ENCODE data around the gene SLC38A2.
A peak's percentile ranks its signal among the peaks of the same experiment; 100 is the strongest.

The SLC38A2 gene

DNA sequence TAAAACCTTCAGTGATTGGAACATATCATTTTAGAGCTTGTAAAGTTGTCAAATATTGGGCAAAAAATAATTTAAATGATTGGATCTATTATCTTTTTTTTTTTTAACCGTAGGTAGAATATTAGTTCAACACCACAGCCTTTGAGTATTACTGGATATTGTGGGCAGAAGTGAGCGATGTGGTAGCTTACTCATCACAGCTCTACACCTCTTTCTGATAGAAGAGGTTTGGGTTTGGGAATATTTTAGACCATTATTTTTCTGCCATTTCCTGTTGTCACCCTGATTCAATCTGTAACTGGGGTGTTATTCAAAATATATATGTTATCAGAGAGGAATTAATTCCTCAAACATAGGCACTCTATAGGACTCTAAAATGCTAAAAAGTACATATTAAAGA lies 34.8 kb upstream of the SLC38A2 start:
- Histone ChIP-seq H4K20me1 (ENCODE audit: insufficient read depth, low read length) (no peaks in the 10 kb centered on the region), H3K4me2 (ENCODE audit: insufficient read depth, low read length) (no peak overlapping the region), H3K79me2 (ENCODE audit: insufficient read depth, low read length) (no peaks in the 10 kb centered on the region), H3K9me3 (ENCODE audit: insufficient read depth, low read length, severe bottlenecking) (no peaks in the 10 kb centered on the region), H2AFZ (ENCODE audit: low read depth, low read length) (no peak overlapping the region), H3K4me1 (ENCODE audit: insufficient read depth, low read length) (peaks cover 32% of the 10 kb centered on the region), H3K4me3 (ENCODE audit: low read depth in 1 of 2, low read length in 2 of 2) (no peak overlapping the region), H3K9ac (ENCODE audit: low read depth, low read length) (no peak overlapping the region), H3K27me3 (ENCODE audit: insufficient read depth, low read length, poor library complexity) (no peaks in the 10 kb centered on the region), H3K36me3 (ENCODE audit: insufficient read depth, low read length) (no peaks in the 10 kb centered on the region), H3K27ac (ENCODE audit: low read length) (no peak overlapping the region)
- no peak for DNase-seq
- no peak for ATAC-seq (ENCODE audit: insufficient read depth, low read depth)
- TF ChIP-seq, protein P1, sequence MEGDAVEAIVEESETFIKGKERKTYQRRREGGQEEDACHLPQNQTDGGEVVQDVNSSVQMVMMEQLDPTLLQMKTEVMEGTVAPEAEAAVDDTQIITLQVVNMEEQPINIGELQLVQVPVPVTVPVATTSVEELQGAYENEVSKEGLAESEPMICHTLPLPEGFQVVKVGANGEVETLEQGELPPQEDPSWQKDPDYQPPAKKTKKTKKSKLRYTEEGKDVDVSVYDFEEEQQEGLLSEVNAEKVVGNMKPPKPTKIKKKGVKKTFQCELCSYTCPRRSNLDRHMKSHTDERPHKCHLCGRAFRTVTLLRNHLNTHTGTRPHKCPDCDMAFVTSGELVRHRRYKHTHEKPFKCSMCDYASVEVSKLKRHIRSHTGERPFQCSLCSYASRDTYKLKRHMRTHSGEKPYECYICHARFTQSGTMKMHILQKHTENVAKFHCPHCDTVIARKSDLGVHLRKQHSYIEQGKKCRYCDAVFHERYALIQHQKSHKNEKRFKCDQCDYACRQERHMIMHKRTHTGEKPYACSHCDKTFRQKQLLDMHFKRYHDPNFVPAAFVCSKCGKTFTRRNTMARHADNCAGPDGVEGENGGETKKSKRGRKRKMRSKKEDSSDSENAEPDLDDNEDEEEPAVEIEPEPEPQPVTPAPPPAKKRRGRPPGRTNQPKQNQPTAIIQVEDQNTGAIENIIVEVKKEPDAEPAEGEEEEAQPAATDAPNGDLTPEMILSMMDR (IDR thresholded peaks at IDR 0.05; ENCODE audit: borderline replicate concordance, extremely low read depth, low read length, poor library complexity, severe bottlenecking) = no peak
- no peak for TF ChIP-seq EZH2 (IDR thresholded peaks at IDR 0.05; ENCODE audit: borderline replicate concordance, low read depth, low read length, severe bottlenecking)

DNA sequence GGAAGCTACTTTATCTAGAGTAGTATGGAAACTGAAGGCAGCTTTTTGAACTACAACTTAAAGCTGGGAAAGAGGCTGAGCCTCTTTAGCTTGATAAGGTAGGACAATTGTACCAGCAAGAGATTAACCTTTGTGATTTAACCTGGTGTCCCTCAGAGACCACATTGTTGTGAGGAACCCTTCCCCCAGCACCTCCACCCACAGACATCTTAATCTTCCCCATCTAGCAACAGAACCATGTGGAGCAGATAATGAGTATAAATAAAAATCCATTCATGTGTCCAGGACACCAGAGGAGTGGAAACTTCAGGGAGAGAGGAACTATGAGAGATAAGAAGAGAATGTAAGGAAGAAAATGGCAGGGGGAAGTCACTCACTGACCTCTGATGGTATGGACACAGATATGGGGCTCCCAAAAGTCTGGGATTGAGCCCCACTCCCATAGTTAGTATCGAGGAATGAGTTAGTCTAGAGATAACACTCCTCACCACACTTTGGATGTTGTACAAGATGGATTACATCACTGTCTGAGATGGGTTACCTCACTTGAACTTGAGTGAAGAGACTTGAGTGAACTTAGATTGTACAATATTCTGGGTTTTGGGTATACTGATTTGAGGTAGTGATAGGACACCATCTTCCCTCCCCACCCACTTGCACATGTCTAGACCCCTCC lies 33.9 kb upstream of the SLC38A2 start:
- no peak overlapping the region for H3K4me3 ChIP-seq (ENCODE audit: low read depth in 1 of 2, low read length in 2 of 2)
- H2AFZ ChIP-seq (ENCODE audit: low read depth, low read length) = peak overlapping the region; percentile 17; the same call in 1 of the 2 replicates
- no peaks in the 10 kb centered on the region for H3K27me3 ChIP-seq (ENCODE audit: insufficient read depth, low read length, poor library complexity)
- H3K36me3 ChIP-seq (ENCODE audit: insufficient read depth, low read length) = no peaks in the 10 kb centered on the region
- H4K20me1 ChIP-seq (ENCODE audit: insufficient read depth, low read length) = no peaks in the 10 kb centered on the region
- no peaks in the 10 kb centered on the region for H3K79me2 ChIP-seq (ENCODE audit: insufficient read depth, low read length)
- H3K4me1 ChIP-seq (ENCODE audit: insufficient read depth, low read length) = peaks cover 41% of the 10 kb centered on the region
- H3K9me3 ChIP-seq (ENCODE audit: insufficient read depth, low read length, severe bottlenecking) = no peaks in the 10 kb centered on the region
- no peak overlapping the region for H3K4me2 ChIP-seq (ENCODE audit: insufficient read depth, low read length)
- ATAC-seq (ENCODE audit: insufficient read depth, low read depth) = no peak
- H3K27ac ChIP-seq (ENCODE audit: low read length) = no peak overlapping the region
- no peak for DNase-seq
- no peak overlapping the region for H3K9ac ChIP-seq (ENCODE audit: low read depth, low read length)
- TF ChIP-seq EZH2 (IDR thresholded peaks at IDR 0.05; ENCODE audit: borderline replicate concordance, low read depth, low read length, severe bottlenecking) = no peak
- TF ChIP-seq, protein P1 (IDR thresholded peaks at IDR 0.05; ENCODE audit: borderline replicate concordance, extremely low read depth, low read length, poor library complexity, severe bottlenecking) = no peak

DNA sequence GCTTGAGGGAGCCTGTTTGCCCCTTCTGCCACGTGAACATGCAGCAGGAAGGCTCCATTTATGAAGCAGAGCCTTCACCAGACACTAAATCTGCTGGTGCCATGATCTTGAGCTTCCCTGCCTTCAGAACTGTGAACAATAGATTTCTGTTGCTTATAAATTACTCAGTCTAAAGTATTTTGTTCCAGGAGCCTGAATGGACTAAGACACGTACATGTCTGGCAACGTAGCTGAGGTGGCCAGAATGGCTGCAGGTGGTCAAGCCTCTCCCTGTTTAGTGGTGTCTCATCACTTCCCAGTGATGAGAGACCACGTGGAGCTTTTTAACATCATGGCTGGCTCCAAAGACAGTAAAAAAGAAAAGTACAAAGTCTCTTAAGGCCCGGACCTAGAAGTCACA lies 32.2 kb upstream of the SLC38A2 start:
- H3K4me1 ChIP-seq (ENCODE audit: insufficient read depth, low read length) = peaks cover 58% of the 10 kb centered on the region
- H3K9ac ChIP-seq (ENCODE audit: low read depth, low read length) = no peak overlapping the region
- H4K20me1 ChIP-seq (ENCODE audit: insufficient read depth, low read length) = no peaks in the 10 kb centered on the region
- no peaks in the 10 kb centered on the region for H3K27me3 ChIP-seq (ENCODE audit: insufficient read depth, low read length, poor library complexity)
- no peak overlapping the region for H3K4me2 ChIP-seq (ENCODE audit: insufficient read depth, low read length)
- no peaks in the 10 kb centered on the region for H3K36me3 ChIP-seq (ENCODE audit: insufficient read depth, low read length)
- DNase-seq (no peak), ATAC-seq (ENCODE audit: insufficient read depth, low read depth) (no peak)
- no peaks in the 10 kb centered on the region for H3K79me2 ChIP-seq (ENCODE audit: insufficient read depth, low read length)
- TF ChIP-seq, protein P1 (IDR thresholded peaks at IDR 0.05; ENCODE audit: borderline replicate concordance, extremely low read depth, low read length, poor library complexity, severe bottlenecking) = no peak
- TF ChIP-seq EZH2 (IDR thresholded peaks at IDR 0.05; ENCODE audit: borderline replicate concordance, low read depth, low read length, severe bottlenecking) = no peak
- no peak overlapping the region; a peak in 1 of 4 replicates for H3K4me3 ChIP-seq (ENCODE audit: low read depth in 1 of 2, low read length in 2 of 2)
- peak overlapping the region; percentile 81 for H3K27ac ChIP-seq (ENCODE audit: low read length)
- no peaks in the 10 kb centered on the region for H3K9me3 ChIP-seq (ENCODE audit: insufficient read depth, low read length, severe bottlenecking)
- H2AFZ ChIP-seq (ENCODE audit: low read depth, low read length) = no peak overlapping the region
